ENCODE data around the gene CIAPIN1.
"Not testable (repeated sequence)": the region's sequence is repeated elsewhere in the genome, so short reads cannot be mapped to it uniquely, and the experiment has no call there.

The CIAPIN1 gene

DNA sequence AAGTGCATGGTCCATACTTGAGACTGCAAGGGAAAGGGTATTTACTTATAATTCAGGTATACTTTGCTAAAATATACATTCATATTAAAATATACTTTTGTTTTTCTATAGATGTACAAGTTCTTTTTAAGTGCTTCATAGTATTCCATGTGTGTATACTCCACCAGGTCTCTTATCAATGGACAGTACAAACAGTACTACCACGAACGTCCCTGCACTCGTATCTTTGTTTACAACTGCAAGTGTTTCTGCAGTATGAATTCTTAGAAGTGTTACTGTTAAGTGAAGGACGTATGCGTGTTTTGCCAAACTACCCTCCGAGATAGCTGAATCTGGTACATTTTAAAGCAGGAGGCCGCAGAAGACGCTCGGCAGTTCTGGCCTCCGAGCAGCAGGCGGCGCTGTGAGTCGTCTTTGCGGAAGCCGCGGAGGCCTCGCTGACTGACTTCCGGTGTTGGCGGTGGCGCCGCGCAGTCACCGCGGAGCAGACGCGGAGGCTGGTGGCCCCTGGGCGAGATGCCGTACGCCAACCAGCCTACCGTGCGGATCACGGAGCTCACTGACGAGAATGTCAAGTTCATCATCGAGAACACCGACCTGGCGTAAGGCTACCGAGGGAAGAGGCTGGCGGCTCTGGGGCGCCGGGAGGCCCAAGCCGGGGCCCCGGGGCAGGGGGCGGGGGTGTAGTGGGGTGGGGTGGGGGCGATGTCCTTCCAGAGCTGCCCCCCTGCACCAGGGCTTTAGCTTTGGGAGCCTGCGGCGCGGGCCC, 15.2 kb upstream of the CIAPIN1 start, which contains the start of gene POLR2C:
Gene POLR2C (plus strand): TSS at position 471 of the 769 bp plus-strand sequence. CDS start 46 bp downstream, at position 517.
- DNase-seq = peak; percentile 90
- in situ Hi-C loops (cut with HindIII; ENCODE audit: low pct_ligation_motif_present, low pct_unique_long_range_greater_than_20kb, low sequenced_read_pairs) = no loop called here

- in situ Hi-C loops (cut with HindIII; ENCODE audit: low pct_ligation_motif_present, low pct_unique_long_range_greater_than_20kb, low sequenced_read_pairs) = no loop called here
- DNase-seq = no peak
These were observed 4.8 kb upstream of the CIAPIN1 start for GRCh38 chr16:57452021-57452420.

- peak; percentile 26 for DNase-seq
- in situ Hi-C loops (cut with HindIII; ENCODE audit: low pct_ligation_motif_present, low pct_unique_long_range_greater_than_20kb, low sequenced_read_pairs) = no loop called here
These were observed 527 bp downstream of the CIAPIN1 start for GRCh38 chr16:57446531-57447185.

- no peak for DNase-seq
- in situ Hi-C loops (cut with HindIII; ENCODE audit: low pct_ligation_motif_present, low pct_unique_long_range_greater_than_20kb, low sequenced_read_pairs) = no loop called here
These were observed 1.7 kb downstream of the CIAPIN1 start for GRCh38 chr16:57445510-57445909.

GRCh38 chr16:57444711-57445110, 2.5 kb downstream of the CIAPIN1 start:
- no peak for DNase-seq
- in situ Hi-C loops (cut with HindIII; ENCODE audit: low pct_ligation_motif_present, low pct_unique_long_range_greater_than_20kb, low sequenced_read_pairs) = no loop called here

DNA sequence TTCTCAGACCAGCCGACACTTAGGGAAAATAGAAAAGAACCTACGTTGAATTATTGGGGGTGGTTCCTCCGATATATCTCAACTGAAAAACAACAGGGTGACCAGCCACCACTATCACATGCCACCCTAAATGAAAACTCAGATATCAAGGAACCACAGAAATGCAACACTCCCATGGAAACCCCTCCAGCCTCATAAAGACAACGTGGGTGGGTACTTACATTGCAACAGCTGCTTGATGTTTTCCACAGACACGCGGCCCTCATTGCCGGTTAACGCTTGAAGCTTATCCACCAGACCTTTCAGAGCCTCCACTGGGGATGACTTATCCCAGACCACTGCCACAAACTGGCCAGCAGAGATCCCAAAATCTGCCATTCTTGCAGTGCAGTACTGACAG, 6.6 kb downstream of the CIAPIN1 start:
- DNase-seq; in situ Hi-C loops (cut with HindIII; ENCODE audit: low pct_ligation_motif_present, low pct_unique_long_range_greater_than_20kb, low sequenced_read_pairs): not testable (repeated sequence)

DNA sequence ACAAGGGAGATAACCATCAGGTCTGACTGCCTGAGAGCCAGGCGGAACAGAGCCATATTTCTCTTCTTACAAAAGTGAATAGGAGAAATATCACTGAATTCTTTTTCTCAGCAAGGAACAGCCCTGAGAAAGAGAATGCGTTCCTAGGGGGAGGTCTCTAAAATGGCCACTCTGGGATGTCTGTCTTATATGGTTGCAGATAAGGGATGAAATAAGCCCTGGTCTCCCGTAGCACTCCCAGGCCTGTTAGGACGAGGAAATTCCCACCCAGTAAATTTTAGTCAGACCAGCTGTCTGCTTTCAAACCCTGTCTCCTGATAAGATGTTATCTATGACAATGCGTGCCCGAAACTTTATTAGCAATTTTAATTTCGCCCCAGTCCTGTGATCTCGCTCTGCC, 7.2 kb downstream of the CIAPIN1 start:
- DNase-seq; in situ Hi-C loops (cut with HindIII; ENCODE audit: low pct_ligation_motif_present, low pct_unique_long_range_greater_than_20kb, low sequenced_read_pairs): not testable (repeated sequence)

DNA sequence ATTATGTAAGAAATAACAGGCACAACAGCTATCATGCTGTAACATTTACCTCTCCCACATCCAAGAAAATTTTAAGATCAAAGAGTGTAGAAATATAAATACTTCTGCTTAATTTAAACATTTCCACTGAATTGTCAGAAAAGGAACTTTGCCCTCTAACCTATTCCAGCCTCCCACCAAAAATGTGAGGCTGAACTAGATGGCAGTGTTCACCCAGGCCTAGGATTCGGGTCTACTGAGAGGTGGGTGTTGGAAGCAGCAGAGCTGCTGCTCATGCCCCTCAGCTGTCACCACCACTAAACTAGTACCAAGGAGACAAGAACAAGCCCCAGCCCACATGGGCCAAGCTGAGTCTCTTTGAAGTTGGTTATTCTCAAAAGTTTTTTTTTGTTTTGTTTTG, 11.3 kb downstream of the CIAPIN1 start:
- no peak for DNase-seq
- in situ Hi-C loops (cut with HindIII; ENCODE audit: low pct_ligation_motif_present, low pct_unique_long_range_greater_than_20kb, low sequenced_read_pairs) = no loop called here

DNA sequence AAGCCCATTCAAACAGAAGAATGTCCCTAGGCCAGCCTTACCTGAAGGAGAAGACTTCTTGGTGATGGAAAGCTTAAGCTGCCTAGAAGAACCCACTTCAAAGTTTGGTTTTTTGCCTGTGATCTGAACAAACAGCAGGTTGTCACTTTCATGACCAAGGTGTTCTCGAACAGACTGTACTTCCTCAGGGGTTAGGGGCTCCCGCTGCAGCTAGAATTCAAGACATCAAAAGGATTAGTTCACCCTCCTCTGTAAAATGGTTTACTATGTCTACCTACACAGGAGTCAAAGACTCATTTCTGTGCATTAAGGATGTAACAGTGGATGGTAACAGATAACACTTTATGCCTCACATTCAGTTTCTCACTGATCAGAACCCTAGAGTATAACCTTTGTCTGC, 13.2 kb downstream of the CIAPIN1 start:
- DNase-seq = no peak
- in situ Hi-C loops (cut with HindIII; ENCODE audit: low pct_ligation_motif_present, low pct_unique_long_range_greater_than_20kb, low sequenced_read_pairs) = no loop called here

GRCh38 chr16:57432989-57433388, 14.2 kb downstream of the CIAPIN1 start:
- in situ Hi-C loops (cut with HindIII; ENCODE audit: low pct_ligation_motif_present, low pct_unique_long_range_greater_than_20kb, low sequenced_read_pairs) = no loop called here
- no peak for DNase-seq

DNA sequence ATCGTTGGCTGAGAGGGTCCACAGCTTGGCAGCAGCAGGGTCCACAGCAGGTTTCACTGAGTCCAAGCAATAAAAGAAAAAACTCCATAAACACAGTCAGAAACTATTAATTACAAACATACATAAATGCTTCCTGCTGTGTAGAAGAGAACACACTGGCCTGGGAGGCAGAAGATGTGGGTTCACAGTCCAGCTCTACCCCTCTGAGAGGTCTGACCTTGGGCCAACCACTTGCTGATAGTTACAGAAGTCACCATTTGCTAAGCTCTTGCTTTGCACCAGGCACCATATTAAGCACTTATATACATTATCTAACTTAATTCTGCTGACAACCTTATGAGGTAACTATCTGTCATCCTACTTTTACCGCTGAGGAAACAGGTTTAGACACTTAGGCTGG, 14.7 kb downstream of the CIAPIN1 start:
- DNase-seq = no peak
- in situ Hi-C loops (cut with HindIII; ENCODE audit: low pct_ligation_motif_present, low pct_unique_long_range_greater_than_20kb, low sequenced_read_pairs) = no loop called here

- in situ Hi-C loops (cut with HindIII; ENCODE audit: low pct_ligation_motif_present, low pct_unique_long_range_greater_than_20kb, low sequenced_read_pairs) = no loop called here
- no peak for DNase-seq
These were observed 16.2 kb downstream of the CIAPIN1 start for GRCh38 chr16:57430955-57431354.

DNA sequence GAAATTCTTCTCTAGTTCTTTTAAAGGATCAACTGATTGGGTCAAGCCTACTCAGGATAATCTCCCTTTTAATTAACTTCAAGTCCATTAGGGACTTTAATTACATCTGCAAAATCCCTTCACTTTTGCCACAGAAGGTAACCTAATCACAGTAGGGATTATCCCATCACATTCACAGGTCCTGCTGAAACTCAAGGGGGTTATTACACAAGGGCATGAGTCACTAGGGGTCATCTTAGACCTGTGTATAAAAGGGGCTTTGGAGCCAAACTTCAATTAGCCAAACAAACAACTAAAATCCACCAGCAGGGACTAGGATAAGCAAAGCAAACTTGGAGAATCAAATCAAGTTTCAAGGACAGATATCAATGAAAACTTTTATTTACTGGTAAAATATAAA, 19.4 kb downstream of the CIAPIN1 start:
- in situ Hi-C loops (cut with HindIII; ENCODE audit: low pct_ligation_motif_present, low pct_unique_long_range_greater_than_20kb, low sequenced_read_pairs) = no loop called here
- no peak for DNase-seq

GRCh38 chr16:57427307-57427706, 19.9 kb downstream of the CIAPIN1 start:
- no peak for DNase-seq
- in situ Hi-C loops (cut with HindIII; ENCODE audit: low pct_ligation_motif_present, low pct_unique_long_range_greater_than_20kb, low sequenced_read_pairs) = no loop called here

- in situ Hi-C loops (cut with HindIII; ENCODE audit: low pct_ligation_motif_present, low pct_unique_long_range_greater_than_20kb, low sequenced_read_pairs) = no loop called here
- no peak for DNase-seq
These were observed 20.8 kb downstream of the CIAPIN1 start for GRCh38 chr16:57426356-57426755.

GRCh38 chr16:57424583-57424982, 22.6 kb downstream of the CIAPIN1 start:
- in situ Hi-C loops (cut with HindIII; ENCODE audit: low pct_ligation_motif_present, low pct_unique_long_range_greater_than_20kb, low sequenced_read_pairs) = no loop called here
- DNase-seq = no peak

GRCh38 chr16:57423152-57423551, 24.0 kb downstream of the CIAPIN1 start:
- in situ Hi-C loops (cut with HindIII; ENCODE audit: low pct_ligation_motif_present, low pct_unique_long_range_greater_than_20kb, low sequenced_read_pairs) = no loop called here
- no peak for DNase-seq

GRCh38 chr16:57422026-57422944, 24.9 kb downstream of the CIAPIN1 start:
- peak; percentile 60 for DNase-seq
- in situ Hi-C loops (cut with HindIII; ENCODE audit: low pct_ligation_motif_present, low pct_unique_long_range_greater_than_20kb, low sequenced_read_pairs) = no loop called here

DNA sequence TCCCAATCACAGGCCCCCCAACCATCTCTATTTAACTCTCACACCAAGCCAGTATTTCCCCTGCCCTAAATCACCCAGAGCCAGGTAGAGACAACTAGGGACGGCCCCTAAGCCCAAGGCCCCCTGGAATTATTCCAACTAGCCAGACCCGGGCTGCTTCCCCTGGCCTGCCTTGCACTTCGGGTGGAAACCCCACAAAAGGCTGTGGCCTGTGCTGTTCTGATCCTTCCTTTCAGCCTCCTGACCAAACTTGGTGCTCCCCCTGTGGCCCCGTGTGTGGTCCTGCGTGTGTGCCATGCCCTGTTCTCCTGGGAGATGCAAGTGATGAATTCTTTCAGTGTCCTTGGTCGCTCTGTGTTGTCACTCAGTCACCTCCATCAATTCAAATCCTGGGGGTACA, 27.7 kb downstream of the CIAPIN1 start:
- DNase-seq = no peak
- in situ Hi-C loops (cut with HindIII; ENCODE audit: low pct_ligation_motif_present, low pct_unique_long_range_greater_than_20kb, low sequenced_read_pairs) = no loop called here
